ENCODE data around the gene SUB1.

The SUB1 gene

DNA sequence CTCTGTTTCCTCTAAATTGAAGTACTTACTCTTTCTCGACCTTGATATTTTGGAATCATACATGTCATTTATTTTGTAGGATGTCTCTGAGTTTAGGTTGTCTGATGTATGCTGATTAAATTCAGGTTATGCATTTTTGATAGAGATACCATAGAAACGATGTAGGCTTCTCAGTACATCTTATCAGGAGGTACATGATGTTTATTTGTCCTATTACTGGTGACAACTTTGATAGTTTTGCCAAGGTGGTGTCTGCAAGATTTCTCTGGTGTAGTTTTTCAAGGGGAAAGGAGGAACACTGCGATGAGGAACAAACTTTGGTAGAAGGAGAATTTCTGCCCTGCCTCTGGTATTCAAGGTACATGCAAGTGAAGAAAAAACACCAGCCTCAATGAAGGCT, 29.9 kb downstream of the SUB1 start:
- ATAC-seq = no peak
- TF ChIP-seq RARB (CRISPR knock-in tag; IDR thresholded peaks at IDR 0.05) = no peak
- TF ChIP-seq, protein P1, sequence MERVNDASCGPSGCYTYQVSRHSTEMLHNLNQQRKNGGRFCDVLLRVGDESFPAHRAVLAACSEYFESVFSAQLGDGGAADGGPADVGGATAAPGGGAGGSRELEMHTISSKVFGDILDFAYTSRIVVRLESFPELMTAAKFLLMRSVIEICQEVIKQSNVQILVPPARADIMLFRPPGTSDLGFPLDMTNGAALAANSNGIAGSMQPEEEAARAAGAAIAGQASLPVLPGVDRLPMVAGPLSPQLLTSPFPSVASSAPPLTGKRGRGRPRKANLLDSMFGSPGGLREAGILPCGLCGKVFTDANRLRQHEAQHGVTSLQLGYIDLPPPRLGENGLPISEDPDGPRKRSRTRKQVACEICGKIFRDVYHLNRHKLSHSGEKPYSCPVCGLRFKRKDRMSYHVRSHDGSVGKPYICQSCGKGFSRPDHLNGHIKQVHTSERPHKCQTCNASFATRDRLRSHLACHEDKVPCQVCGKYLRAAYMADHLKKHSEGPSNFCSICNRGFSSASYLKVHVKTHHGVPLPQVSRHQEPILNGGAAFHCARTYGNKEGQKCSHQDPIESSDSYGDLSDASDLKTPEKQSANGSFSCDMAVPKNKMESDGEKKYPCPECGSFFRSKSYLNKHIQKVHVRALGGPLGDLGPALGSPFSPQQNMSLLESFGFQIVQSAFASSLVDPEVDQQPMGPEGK (CRISPR knock-in tag; IDR thresholded peaks at IDR 0.05; ENCODE audit: borderline replicate concordance) = no peak
- TF ChIP-seq ZFP3 (CRISPR knock-in tag; IDR thresholded peaks at IDR 0.05) = no peak
- TF ChIP-seq, protein P2, sequence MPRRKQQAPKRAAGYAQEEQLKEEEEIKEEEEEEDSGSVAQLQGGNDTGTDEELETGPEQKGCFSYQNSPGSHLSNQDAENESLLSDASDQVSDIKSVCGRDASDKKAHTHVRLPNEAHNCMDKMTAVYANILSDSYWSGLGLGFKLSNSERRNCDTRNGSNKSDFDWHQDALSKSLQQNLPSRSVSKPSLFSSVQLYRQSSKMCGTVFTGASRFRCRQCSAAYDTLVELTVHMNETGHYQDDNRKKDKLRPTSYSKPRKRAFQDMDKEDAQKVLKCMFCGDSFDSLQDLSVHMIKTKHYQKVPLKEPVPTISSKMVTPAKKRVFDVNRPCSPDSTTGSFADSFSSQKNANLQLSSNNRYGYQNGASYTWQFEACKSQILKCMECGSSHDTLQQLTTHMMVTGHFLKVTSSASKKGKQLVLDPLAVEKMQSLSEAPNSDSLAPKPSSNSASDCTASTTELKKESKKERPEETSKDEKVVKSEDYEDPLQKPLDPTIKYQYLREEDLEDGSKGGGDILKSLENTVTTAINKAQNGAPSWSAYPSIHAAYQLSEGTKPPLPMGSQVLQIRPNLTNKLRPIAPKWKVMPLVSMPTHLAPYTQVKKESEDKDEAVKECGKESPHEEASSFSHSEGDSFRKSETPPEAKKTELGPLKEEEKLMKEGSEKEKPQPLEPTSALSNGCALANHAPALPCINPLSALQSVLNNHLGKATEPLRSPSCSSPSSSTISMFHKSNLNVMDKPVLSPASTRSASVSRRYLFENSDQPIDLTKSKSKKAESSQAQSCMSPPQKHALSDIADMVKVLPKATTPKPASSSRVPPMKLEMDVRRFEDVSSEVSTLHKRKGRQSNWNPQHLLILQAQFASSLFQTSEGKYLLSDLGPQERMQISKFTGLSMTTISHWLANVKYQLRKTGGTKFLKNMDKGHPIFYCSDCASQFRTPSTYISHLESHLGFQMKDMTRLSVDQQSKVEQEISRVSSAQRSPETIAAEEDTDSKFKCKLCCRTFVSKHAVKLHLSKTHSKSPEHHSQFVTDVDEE (CRISPR knock-in tag; IDR thresholded peaks at IDR 0.05) = no peak
- TF ChIP-seq BACH2 (CRISPR knock-in tag; IDR thresholded peaks at IDR 0.05; ENCODE audit: borderline replicate concordance) = no peak
- no peak for TF ChIP-seq ZNF70 (CRISPR knock-in tag; IDR thresholded peaks at IDR 0.05)
- TF ChIP-seq, protein P3, sequence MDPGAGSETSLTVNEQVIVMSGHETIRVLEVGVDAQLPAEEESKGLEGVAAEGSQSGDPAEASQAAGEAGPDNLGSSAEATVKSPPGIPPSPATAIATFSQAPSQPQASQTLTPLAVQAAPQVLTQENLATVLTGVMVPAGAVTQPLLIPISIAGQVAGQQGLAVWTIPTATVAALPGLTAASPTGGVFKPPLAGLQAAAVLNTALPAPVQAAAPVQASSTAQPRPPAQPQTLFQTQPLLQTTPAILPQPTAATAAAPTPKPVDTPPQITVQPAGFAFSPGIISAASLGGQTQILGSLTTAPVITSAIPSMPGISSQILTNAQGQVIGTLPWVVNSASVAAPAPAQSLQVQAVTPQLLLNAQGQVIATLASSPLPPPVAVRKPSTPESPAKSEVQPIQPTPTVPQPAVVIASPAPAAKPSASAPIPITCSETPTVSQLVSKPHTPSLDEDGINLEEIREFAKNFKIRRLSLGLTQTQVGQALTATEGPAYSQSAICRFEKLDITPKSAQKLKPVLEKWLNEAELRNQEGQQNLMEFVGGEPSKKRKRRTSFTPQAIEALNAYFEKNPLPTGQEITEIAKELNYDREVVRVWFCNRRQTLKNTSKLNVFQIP (CRISPR knock-in tag; IDR thresholded peaks at IDR 0.05; ENCODE audit: borderline replicate concordance, low read depth) = no peak
- no peak for TF ChIP-seq ARNTL (CRISPR knock-in tag; IDR thresholded peaks at IDR 0.05; ENCODE audit: borderline replicate concordance, low read depth)
- TF ChIP-seq TOX (CRISPR knock-in tag; IDR thresholded peaks at IDR 0.05; ENCODE audit: borderline replicate concordance) = no peak
- TF ChIP-seq ZNF8 (CRISPR knock-in tag; IDR thresholded peaks at IDR 0.05) = no peak
- TF ChIP-seq ZFP30 (CRISPR knock-in tag; IDR thresholded peaks at IDR 0.05) = no peak
- TF ChIP-seq GLIS3 (CRISPR knock-in tag; IDR thresholded peaks at IDR 0.05) = no peak
- TF ChIP-seq TCF4 (CRISPR knock-in tag; IDR thresholded peaks at IDR 0.05; ENCODE audit: borderline replicate concordance) = no peak
- TF ChIP-seq, protein P4, sequence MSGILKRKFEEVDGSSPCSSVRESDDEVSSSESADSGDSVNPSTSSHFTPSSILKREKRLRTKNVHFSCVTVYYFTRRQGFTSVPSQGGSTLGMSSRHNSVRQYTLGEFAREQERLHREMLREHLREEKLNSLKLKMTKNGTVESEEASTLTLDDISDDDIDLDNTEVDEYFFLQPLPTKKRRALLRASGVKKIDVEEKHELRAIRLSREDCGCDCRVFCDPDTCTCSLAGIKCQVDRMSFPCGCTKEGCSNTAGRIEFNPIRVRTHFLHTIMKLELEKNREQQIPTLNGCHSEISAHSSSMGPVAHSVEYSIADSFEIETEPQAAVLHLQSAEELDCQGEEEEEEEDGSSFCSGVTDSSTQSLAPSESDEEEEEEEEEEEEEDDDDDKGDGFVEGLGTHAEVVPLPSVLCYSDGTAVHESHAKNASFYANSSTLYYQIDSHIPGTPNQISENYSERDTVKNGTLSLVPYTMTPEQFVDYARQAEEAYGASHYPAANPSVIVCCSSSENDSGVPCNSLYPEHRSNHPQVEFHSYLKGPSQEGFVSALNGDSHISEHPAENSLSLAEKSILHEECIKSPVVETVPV (CRISPR knock-in tag; IDR thresholded peaks at IDR 0.05) = no peak
- TF ChIP-seq CSDC2 (CRISPR knock-in tag; IDR thresholded peaks at IDR 0.05) = no peak
- TF ChIP-seq ISL1 (CRISPR knock-in tag; IDR thresholded peaks at IDR 0.05) = no peak
- no peak for TF ChIP-seq SNAI2 (CRISPR knock-in tag; IDR thresholded peaks at IDR 0.05)
- TF ChIP-seq ESRRG (CRISPR knock-in tag; IDR thresholded peaks at IDR 0.05) = no peak

DNA sequence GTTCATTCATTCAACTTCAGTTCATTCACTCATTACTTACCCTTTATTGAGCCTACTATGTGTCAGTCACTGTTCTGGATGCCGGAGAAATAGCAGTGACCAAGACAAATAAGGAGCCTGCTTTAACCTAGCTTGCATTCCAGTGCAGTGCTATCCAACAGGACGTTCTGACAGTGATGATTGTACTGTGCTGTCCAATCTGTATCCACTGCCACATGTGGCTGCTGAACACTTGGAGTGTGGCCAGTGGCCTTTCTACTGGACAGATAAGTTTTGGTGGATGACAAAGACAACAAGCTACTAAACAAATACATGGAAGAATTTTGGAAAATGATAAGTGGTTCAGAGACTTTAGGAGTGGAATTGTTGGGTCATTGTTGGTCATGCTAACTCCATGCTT, 33.6 kb downstream of the SUB1 start:
- no peak for ATAC-seq
- TF ChIP-seq RARB (CRISPR knock-in tag; IDR thresholded peaks at IDR 0.05) = no peak
- TF ChIP-seq TOX (CRISPR knock-in tag; IDR thresholded peaks at IDR 0.05; ENCODE audit: borderline replicate concordance) = no peak
- TF ChIP-seq ISL1 (CRISPR knock-in tag; IDR thresholded peaks at IDR 0.05) = no peak

DNA sequence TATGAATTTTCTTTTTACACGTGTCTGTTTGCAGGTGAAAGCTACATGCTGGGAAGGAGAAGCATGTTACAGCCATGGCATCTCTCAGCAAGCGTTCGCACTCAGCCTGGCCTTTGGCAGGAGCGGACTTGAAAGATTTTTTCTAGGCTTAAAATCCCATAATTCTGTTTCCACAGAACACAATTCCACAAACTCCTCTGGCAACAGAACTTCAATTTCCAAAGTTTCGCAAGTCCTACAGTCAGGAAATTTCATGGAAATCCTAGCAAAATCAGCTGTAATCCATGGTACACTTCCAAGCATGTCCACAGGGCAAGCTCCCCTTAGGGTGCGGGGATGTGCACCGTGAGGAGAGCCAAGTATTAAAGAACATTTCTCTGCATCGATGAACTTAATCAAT, 35.9 kb downstream of the SUB1 start:
- TF ChIP-seq ARNTL (CRISPR knock-in tag; IDR thresholded peaks at IDR 0.05; ENCODE audit: borderline replicate concordance, low read depth) (no peak), CSDC2 (CRISPR knock-in tag; IDR thresholded peaks at IDR 0.05) (no peak), ZFP3 (CRISPR knock-in tag; IDR thresholded peaks at IDR 0.05) (no peak)
- TF ChIP-seq, protein P4 (CRISPR knock-in tag; IDR thresholded peaks at IDR 0.05) = no peak
- no peak for ATAC-seq

DNA sequence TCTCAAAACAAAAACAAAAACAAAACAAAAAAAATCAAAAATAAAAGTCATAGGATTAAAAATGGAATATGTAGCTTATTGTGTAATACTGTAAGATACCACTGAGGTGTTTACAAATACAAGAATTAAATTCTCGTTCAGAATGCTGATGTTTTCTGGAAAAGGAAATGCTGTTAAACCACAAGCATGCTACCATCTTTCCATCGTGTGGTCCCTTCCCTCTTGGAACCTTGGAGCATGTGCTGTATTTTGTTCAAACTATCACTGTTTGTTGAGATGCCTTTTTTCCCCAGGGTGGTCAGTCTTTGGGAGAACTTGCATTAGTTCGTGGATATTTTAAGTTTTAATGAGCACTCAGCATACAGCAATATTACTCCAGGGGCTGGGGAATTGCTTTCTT, 39.7 kb downstream of the SUB1 start:
- ATAC-seq = no peak
- no peak for TF ChIP-seq CSDC2 (CRISPR knock-in tag; IDR thresholded peaks at IDR 0.05)
- TF ChIP-seq, protein P5, sequence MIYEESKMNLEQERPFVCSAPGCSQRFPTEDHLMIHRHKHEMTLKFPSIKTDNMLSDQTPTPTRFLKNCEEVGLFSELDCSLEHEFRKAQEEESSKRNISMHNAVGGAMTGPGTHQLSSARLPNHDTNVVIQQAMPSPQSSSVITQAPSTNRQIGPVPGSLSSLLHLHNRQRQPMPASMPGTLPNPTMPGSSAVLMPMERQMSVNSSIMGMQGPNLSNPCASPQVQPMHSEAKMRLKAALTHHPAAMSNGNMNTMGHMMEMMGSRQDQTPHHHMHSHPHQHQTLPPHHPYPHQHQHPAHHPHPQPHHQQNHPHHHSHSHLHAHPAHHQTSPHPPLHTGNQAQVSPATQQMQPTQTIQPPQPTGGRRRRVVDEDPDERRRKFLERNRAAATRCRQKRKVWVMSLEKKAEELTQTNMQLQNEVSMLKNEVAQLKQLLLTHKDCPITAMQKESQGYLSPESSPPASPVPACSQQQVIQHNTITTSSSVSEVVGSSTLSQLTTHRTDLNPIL (CRISPR knock-in tag; IDR thresholded peaks at IDR 0.05; ENCODE audit: low read depth) = no peak
- TF ChIP-seq GLIS3 (CRISPR knock-in tag; IDR thresholded peaks at IDR 0.05) = no peak
- no peak for TF ChIP-seq ARNTL (CRISPR knock-in tag; IDR thresholded peaks at IDR 0.05; ENCODE audit: borderline replicate concordance, low read depth)
- TF ChIP-seq SNAI2 (CRISPR knock-in tag; IDR thresholded peaks at IDR 0.05) = no peak
- TF ChIP-seq, protein P2 (CRISPR knock-in tag; IDR thresholded peaks at IDR 0.05) = no peak
